Endodermal cell (in vitro differentiated cells): ENCODE data around the gene EVI2A. TPM values are rescaled to one million over a fixed set of nuclear protein-coding genes. Genes with fewer than 3 reads are reported as not detected.

ENCODE experiments used
- DNase-seq: peaks from one replicate; pipeline ENCODE4 v3.0.0-alpha.2; 2017
- H3K27ac ChIP-seq: 2 replicates; pipeline ENCODE4 v1.5.1; 2013; ENCODE audit warnings: mild to moderate bottlenecking, low read depth, low read length, moderate library complexity
- H3K27me3 ChIP-seq: 2 replicates; pipeline ENCODE4 v1.6.1; 2013; ENCODE audit warnings: mild to moderate bottlenecking, low read length, moderate library complexity; ENCODE audit not compliant: insufficient read depth, control insufficient read depth, poor library complexity, severe bottlenecking
- H3K36me3 ChIP-seq: 2 replicates; pipeline ENCODE4 v1.7.0; 2013; ENCODE audit warnings: mild to moderate bottlenecking, low read length, moderate library complexity; ENCODE audit not compliant: control insufficient read depth, insufficient read depth
- H3K4me1 ChIP-seq: one replicate; pipeline ENCODE4 v1.7.0; 2013; ENCODE audit warnings: low read length; ENCODE audit not compliant: control insufficient read depth, insufficient read depth
- H3K4me3 ChIP-seq: 2 replicates; pipeline ENCODE4 v1.5.1; 2013; ENCODE audit warnings: mild to moderate bottlenecking, low read length, moderate library complexity
- H3K9ac ChIP-seq: 2 replicates; pipeline ENCODE4 v1.6.1; 2013; ENCODE audit warnings: mild to moderate bottlenecking, low read length, moderate library complexity; ENCODE audit not compliant: poor library complexity, severe bottlenecking; ENCODE audit errors: extremely low read depth
- H3K9me3 ChIP-seq: 2 replicates; pipeline ENCODE4 v1.6.1; 2013; ENCODE audit warnings: mild to moderate bottlenecking, low read length, moderate library complexity; ENCODE audit not compliant: control insufficient read depth
- H3K27ac Mint-ChIP-seq: 2 replicates; pipeline ENCODE4 v1.8.0; 2020; ENCODE audit warnings: mixed read lengths
- H3K27me3 Mint-ChIP-seq: 2 replicates; pipeline ENCODE4 v1.8.0; 2021; ENCODE audit warnings: mild to moderate bottlenecking, mixed read lengths; ENCODE audit not compliant: insufficient read depth
- H3K36me3 Mint-ChIP-seq: 2 replicates; pipeline ENCODE4 v1.8.0; 2020; ENCODE audit warnings: low read depth, mixed read lengths
- H3K4me1 Mint-ChIP-seq: 2 replicates; pipeline ENCODE4 v1.8.0; 2020; ENCODE audit warnings: mixed read lengths
- H3K4me3 Mint-ChIP-seq: 2 replicates; pipeline ENCODE4 v1.8.0; 2020; ENCODE audit warnings: mild to moderate bottlenecking, moderate library complexity, mixed read lengths
- H3K9me3 Mint-ChIP-seq: 2 replicates; pipeline ENCODE4 v1.8.0; 2020; ENCODE audit warnings: mild to moderate bottlenecking, mixed read lengths
- WGBS, 2 experiments: methylation state at CpG; one replicate each; pipeline versions ENCODE4 v1.1.5 to v1.1.7; 2013; ENCODE audit warnings: missing lambda C conversion rate in 2 of 2, mixed read lengths in 1 of 2; ENCODE audit not compliant: insufficient coverage in 1 of 2, insufficient read length in 1 of 2; 5-methylcytosine and 5-hydroxymethylcytosine counted together
- total RNA-seq, 2 donors: library from RNA; stranded (reverse); fragmentation: NEBNext Ultra II Directional in 1 of 2; extraction: Animal tissue kit (Norgen Biotek cat#: 25700) in 1 of 2; gene quantifications; 2 replicates in 1 of 2; 3 replicates in 1 of 2; pipeline ENCODE4 v1.2.1, GENCODE V29; 2021
- TF ChIP-seq, protein P1 (sequence below): fragments of 200-600 bp; sonication (generic); conservative IDR thresholded peaks from 2 replicates; pipeline ENCODE4 v1.5.0; 2021; ENCODE audit warnings: antibody characterized with exemption, mild to moderate bottlenecking

The EVI2A gene
- total RNA-seq, 2 donors from 2014 or later = not detected

DNA sequence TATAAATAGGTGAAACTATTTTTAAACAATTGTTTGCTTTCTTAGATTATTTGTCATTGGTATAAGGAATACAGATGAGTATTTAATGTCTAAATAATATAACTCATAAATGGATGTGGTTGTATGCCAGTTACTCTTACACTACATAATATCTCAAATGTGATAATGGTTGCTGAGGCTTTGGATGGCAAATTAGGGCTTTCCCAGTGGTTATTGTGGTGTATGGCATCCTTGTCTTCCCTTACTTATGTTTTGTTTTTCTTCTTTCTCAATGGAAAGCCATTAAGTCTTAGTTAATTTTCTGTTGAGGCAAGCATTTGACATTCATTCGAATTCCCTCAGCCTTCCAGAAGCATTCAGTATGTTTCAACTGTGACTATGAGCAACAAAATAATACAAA, 34.8 kb downstream of the EVI2A start:
- 94% methylated on average over 1 of the region's 1 CpG; no CpG with 5 or more reads in 1 of the 2 experiments for WGBS, 2 experiments
- Mint-ChIP-seq H3K9me3 (no peaks in the 10 kb centered on the region), H3K27me3 (no peaks in the 10 kb centered on the region), H3K27ac (no peak overlapping the region), H3K36me3 (peaks cover 32% of the 10 kb centered on the region), H3K4me1 (no peaks in the 10 kb centered on the region), H3K4me3 (no peak overlapping the region)
- Histone ChIP-seq H3K4me1 (no peaks in the 10 kb centered on the region), H3K27ac (no peak overlapping the region), H3K4me3 (no peak overlapping the region), H3K27me3 (no peaks in the 10 kb centered on the region), H3K36me3 (peaks cover 30% of the 10 kb centered on the region), H3K9me3 (peaks cover under 1% of the 10 kb centered on the region), H3K9ac (no peak overlapping the region)
- TF ChIP-seq, protein P1, sequence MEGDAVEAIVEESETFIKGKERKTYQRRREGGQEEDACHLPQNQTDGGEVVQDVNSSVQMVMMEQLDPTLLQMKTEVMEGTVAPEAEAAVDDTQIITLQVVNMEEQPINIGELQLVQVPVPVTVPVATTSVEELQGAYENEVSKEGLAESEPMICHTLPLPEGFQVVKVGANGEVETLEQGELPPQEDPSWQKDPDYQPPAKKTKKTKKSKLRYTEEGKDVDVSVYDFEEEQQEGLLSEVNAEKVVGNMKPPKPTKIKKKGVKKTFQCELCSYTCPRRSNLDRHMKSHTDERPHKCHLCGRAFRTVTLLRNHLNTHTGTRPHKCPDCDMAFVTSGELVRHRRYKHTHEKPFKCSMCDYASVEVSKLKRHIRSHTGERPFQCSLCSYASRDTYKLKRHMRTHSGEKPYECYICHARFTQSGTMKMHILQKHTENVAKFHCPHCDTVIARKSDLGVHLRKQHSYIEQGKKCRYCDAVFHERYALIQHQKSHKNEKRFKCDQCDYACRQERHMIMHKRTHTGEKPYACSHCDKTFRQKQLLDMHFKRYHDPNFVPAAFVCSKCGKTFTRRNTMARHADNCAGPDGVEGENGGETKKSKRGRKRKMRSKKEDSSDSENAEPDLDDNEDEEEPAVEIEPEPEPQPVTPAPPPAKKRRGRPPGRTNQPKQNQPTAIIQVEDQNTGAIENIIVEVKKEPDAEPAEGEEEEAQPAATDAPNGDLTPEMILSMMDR = peak; percentile 51
- DNase-seq = no peak

DNA sequence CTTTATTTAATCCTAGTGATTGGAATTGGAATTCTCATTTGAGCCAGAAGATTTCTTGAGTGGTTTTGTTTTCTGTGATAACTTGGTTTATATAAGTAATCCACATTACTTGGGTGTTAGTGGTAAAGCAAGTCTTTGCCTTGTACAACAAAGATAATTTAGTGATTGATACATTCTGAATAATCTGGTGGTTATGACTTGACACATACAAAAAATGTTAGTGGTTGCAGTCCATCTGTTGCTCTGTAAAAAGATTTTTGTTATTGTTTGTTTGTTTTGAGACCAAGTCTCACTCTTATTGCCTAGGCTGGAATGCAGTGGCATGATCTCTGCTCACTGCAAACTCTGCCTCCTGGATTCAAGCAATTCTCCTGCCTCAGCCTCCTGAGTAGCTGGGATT, 37.6 kb downstream of the EVI2A start:
- H3K36me3 Mint-ChIP-seq = peaks cover 37% of the 10 kb centered on the region
- H3K27me3 Mint-ChIP-seq = no peaks in the 10 kb centered on the region

DNA sequence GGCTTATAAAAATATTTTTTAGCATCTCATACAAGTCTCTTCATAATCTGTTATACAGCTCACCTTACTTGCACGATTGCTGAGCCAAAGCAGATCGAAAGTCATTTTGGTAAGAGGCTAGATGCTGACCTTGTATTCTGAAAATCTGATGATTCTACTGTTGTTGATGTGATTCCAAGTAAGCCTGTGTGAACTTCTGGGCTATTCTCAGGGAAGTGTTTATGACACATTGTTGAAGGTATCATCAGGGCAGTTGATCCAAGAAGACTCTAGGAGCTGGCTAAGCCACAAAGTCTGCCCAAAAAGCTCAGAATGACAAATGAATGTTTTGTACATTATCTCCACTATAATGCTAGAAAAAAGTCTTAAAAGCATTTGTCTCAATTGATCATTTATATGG, 40.4 kb downstream of the EVI2A start:
- 98 to 100% methylated on average over 1 to 2 of the region's 2 CpGs for WGBS, 2 experiments
- no peaks in the 10 kb centered on the region for H3K27me3 Mint-ChIP-seq
- H3K36me3 Mint-ChIP-seq = peaks cover 38% of the 10 kb centered on the region

More for the DNA sequence above, 37.6 kb downstream of the EVI2A start:
- TF ChIP-seq, protein P1 = no peak
- Histone ChIP-seq H3K4me3 (no peak overlapping the region), H3K27me3 (no peaks in the 10 kb centered on the region), H3K9me3 (peaks cover 7% of the 10 kb centered on the region), H3K9ac (no peak overlapping the region), H3K36me3 (peaks cover 29% of the 10 kb centered on the region), H3K4me1 (no peaks in the 10 kb centered on the region), H3K27ac (no peak overlapping the region)
- H3K27ac Mint-ChIP-seq = no peak overlapping the region
- H3K9me3 Mint-ChIP-seq = no peaks in the 10 kb centered on the region
- no peak for DNase-seq
- no peak overlapping the region for H3K4me3 Mint-ChIP-seq
- no peaks in the 10 kb centered on the region for H3K4me1 Mint-ChIP-seq

More for the DNA sequence above, 40.4 kb downstream of the EVI2A start:
- Histone ChIP-seq H3K4me1 (no peaks in the 10 kb centered on the region), H3K9ac (no peak overlapping the region), H3K4me3 (no peak overlapping the region), H3K36me3 (peaks cover 35% of the 10 kb centered on the region), H3K27me3 (no peaks in the 10 kb centered on the region), H3K27ac (no peak overlapping the region), H3K9me3 (peaks cover 7% of the 10 kb centered on the region)
- Mint-ChIP-seq H3K4me3 (no peak overlapping the region), H3K4me1 (no peaks in the 10 kb centered on the region), H3K27ac (no peak overlapping the region), H3K9me3 (no peaks in the 10 kb centered on the region)
- TF ChIP-seq, protein P1 = no peak
- DNase-seq = no peak
